ENCODE measurements around the gene MGAT4D. TPM values are rescaled to one million over a fixed set of nuclear protein-coding genes. Genes with fewer than 3 reads are reported as not detected.
"Not testable (repeated sequence)": the region's sequence is repeated elsewhere in the genome, so short reads cannot be mapped to it uniquely, and the experiment has no call there.

The MGAT4D gene
- polyA plus RNA-seq, 1 of the 3 experiments (the other 2 are of a cell fraction): not detected

DNA sequence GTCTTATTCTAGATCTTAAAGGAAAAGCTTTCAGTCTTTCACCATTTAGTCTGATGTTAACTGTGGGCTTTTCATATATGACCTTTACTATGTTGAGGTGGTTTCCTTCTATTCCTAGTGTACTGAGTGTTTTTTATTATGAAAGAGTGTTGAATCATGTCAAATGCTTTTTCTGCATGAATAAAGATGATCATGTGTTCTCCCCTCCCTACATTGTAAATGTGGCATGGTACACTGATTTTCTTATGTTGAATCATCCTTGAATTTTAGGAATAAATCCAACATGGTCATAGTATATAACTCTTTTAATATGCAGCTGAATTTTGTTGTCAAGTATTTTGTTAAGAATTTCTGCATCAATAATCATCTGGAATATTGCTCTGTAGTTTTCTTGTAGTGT, 75.0 kb downstream of the MGAT4D start:
- H3K27ac ChIP-seq (ENCODE audit: low read depth in 2 of 2, low read length in 1 of 2): no peak overlapping the region
- H3F3A ChIP-seq (replicated peaks; ENCODE audit: insufficient read depth): no peaks in the 10 kb centered on the region
- H3K9ac ChIP-seq: no peak overlapping the region
- H3K4me2 ChIP-seq: no peak overlapping the region
- DNase-seq: no peak
- no peaks in the 10 kb centered on the region for H3K9me2 ChIP-seq
- no peaks in the 10 kb centered on the region; a peak in 1 of 4 replicates for H3K4me1 ChIP-seq (ENCODE audit: control insufficient read depth in 1 of 2, insufficient read depth in 2 of 2, low read depth in 1 of 2, low read length in 1 of 2)
- no peak overlapping the region for H3K4me3 ChIP-seq (ENCODE audit: low read depth in 2 of 2, low read length in 1 of 2)
- no peaks in the 10 kb centered on the region for H3K79me2 ChIP-seq (ENCODE audit: insufficient read depth)
- no peaks in the 10 kb centered on the region for H4K20me1 ChIP-seq (ENCODE audit: insufficient read depth)
- H3K9me3 ChIP-seq: no peaks in the 10 kb centered on the region
- TF ChIP-seq GATA2 (CRISPR knock-in tag; IDR thresholded peaks at IDR 0.05) (no peak), POLR2AphosphoS5 (IDR thresholded peaks at IDR 0.05; ENCODE audit: low read depth, low read length) (no peak), CHD2 (IDR thresholded peaks at IDR 0.05; ENCODE audit: low read length, partially characterized antibody) (no peak), GABPA (IDR thresholded peaks at IDR 0.05; ENCODE audit: low read depth) (no peak), NRF1 (IDR thresholded peaks at IDR 0.05; ENCODE audit: low read depth, low read length) (no peak), TAF1 (IDR thresholded peaks at IDR 0.05; ENCODE audit: borderline replicate concordance, low read depth, low read length) (no peak), SIN3A (IDR thresholded peaks at IDR 0.05; ENCODE audit: borderline replicate concordance, low read depth, low read length) (no peak), RFX5 (IDR thresholded peaks at IDR 0.05; ENCODE audit: low read length) (no peak), FOXM1 (IDR thresholded peaks at IDR 0.05; ENCODE audit: low read depth) (no peak), IRF3 (IDR thresholded peaks at IDR 0.05; ENCODE audit: low read depth, low read length) (no peak), PBX3 (IDR thresholded peaks at IDR 0.05) (no peak), RXRA (IDR thresholded peaks at IDR 0.05; ENCODE audit: borderline replicate concordance, low read depth) (no peak), TCF12 (IDR thresholded peaks at IDR 0.05) (no peak), FOXJ3 (CRISPR knock-in tag; IDR thresholded peaks at IDR 0.05) (no peak), NFIC (IDR thresholded peaks at IDR 0.05; ENCODE audit: borderline replicate concordance) (no peak), RCOR1 (IDR thresholded peaks at IDR 0.05; ENCODE audit: low read length) (no peak)
- TF ChIP-seq, protein P1, sequence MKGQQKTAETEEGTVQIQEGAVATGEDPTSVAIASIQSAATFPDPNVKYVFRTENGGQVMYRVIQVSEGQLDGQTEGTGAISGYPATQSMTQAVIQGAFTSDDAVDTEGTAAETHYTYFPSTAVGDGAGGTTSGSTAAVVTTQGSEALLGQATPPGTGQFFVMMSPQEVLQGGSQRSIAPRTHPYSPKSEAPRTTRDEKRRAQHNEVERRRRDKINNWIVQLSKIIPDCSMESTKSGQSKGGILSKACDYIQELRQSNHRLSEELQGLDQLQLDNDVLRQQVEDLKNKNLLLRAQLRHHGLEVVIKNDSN (IDR thresholded peaks at IDR 0.05; ENCODE audit: borderline replicate concordance, low read depth): no peak
- no peaks in the 10 kb centered on the region for H3K36me3 ChIP-seq (replicated peaks in 1 of 2; ENCODE audit: control insufficient read depth in 1 of 2, insufficient read depth in 2 of 2, low read length in 1 of 2)
- ChIA-PET POLR2A (no interaction called here), CTCF (interaction anchor here (1.2 kb wide), 1 partner anchor 63 kb away, joined by 3 read pairs; no protein-coding TSS in a partner anchor)
- H2AFZ ChIP-seq (ENCODE audit: low read depth): no peak overlapping the region
- H3K27me3 ChIP-seq (ENCODE audit: insufficient read depth): peaks cover 4% of the 10 kb centered on the region; the same call in 1 of the 2 replicates

DNA sequence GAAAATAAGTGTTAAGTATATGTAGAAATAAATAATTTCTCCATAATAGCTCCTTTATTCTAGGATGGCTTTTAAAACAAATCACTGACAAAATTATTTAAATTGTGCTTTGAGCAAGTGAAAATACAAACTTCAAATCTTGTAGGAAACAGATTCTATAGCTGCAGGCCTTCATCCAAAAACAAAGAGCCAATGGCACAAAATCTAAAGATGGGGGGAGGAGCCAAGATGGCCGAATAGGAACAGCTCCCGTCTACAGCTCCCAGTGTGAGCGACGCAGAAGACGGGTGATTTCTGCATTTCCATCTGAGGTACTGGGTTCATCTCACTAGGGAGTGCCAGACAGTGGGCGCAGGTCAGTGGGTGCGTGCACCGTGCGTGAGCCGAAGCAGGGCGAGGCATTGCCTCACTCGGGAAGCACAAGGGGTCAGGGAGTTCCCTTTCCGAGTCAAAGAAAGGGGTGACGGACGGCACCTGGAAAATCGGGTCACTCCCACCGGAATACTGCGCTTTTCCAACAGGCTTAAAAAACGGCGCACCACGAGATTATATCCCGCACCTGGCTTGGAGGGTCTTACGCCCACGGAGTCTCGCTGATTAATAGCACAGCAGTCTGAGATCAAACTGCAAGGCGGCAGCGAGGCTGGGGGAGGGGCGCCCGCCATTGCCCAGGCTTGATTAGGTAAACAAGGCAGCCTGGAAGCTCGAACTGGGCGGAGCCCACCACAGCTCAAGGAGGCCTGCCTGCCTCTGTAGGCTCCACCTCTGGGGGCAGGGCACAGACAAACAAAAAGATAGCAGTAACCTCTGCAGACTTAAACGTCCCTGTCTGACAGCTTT, 84.7 kb downstream of the MGAT4D start:
- H3K4me1 ChIP-seq (ENCODE audit: control insufficient read depth in 1 of 2, insufficient read depth in 2 of 2, low read depth in 1 of 2, low read length in 1 of 2); H3K27me3 ChIP-seq (ENCODE audit: insufficient read depth); H3K27ac ChIP-seq (ENCODE audit: low read depth in 2 of 2, low read length in 1 of 2); H3K4me2 ChIP-seq; H3K9ac ChIP-seq; H3F3A ChIP-seq (replicated peaks; ENCODE audit: insufficient read depth); H3K36me3 ChIP-seq (replicated peaks in 1 of 2; ENCODE audit: control insufficient read depth in 1 of 2, insufficient read depth in 2 of 2, low read length in 1 of 2); H4K20me1 ChIP-seq (ENCODE audit: insufficient read depth); H3K79me2 ChIP-seq (ENCODE audit: insufficient read depth); POLR2A ChIA-PET; H2AFZ ChIP-seq (ENCODE audit: low read depth); DNase-seq; H3K9me2 ChIP-seq; H3K9me3 ChIP-seq; H3K4me3 ChIP-seq (ENCODE audit: low read depth in 2 of 2, low read length in 1 of 2): not testable (repeated sequence)
- CTCF ChIA-PET: interaction anchor here (0.8 to 3.7 kb wide), 3 partner anchors 14 to 53 kb away, joined by 4 to 18 read pairs (median 4); partner anchors contain the start of gene CLGN
- 89% methylated on average over 21 of the region's 32 CpGs for WGBS (ENCODE audit: low lambda C conversion rate)
